ENCODE data around the gene SULT1E1.

The SULT1E1 gene, protein sequence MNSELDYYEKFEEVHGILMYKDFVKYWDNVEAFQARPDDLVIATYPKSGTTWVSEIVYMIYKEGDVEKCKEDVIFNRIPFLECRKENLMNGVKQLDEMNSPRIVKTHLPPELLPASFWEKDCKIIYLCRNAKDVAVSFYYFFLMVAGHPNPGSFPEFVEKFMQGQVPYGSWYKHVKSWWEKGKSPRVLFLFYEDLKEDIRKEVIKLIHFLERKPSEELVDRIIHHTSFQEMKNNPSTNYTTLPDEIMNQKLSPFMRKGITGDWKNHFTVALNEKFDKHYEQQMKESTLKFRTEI

GRCh38 chr4:69860052-69860451 is at the start of gene SULT1E1:
SULT1E1 (minus strand) TSS chr4:69860145; CDS start chr4:69857644, 2,501 bp downstream.
- no peak for DNase-seq (ENCODE audit: low spot score)

- DNase-seq (ENCODE audit: low spot score), result no peak
Measured at GRCh38 chr4:69909195-69909594, 49.2 kb upstream of the SULT1E1 start.

DNA sequence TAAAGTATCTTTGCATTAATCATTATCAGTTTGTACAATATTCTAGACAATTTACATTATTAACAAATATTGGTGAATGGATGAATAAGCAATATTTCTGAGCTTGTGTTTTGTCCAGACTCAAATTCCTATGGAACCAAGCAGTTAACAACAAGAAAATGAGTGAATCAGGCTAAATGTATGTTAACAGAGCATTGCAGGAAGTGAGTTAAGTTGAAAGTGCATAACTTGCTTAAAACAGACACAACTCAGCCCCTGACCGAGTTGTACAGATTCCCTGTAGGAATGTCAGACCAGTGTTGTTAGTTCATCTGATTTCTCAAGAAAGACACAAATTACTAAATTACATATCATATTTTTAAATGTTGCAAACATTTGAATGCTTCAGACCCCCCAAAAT is 47.2 kb upstream of the SULT1E1 start:
- no peak for DNase-seq (ENCODE audit: low spot score)

DNA sequence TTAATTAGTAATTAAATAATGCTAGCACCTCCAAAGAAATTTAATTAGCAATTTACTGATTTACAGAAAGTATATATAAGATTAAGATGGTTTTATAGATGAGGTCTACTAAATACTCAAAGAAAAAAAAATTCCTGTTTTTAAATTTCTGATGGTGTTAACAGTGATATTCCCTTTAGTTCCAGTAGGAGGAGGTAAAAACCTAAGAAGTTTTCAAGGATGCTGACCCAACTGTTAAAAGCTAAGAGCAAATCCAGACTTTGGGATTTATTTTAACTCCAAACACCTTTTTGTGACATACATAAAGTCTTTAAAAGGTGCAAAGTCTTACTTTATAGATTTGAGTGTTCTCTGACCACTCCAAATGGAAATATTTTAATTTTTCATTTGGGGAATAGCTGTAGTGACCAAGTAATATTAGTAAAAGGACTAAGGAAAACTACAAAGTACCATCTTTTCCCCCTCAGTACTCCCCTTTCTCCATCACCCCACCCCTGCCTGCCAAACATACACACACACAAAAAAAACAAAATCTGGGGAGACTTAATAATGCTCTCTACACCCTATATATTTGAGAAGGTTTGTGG is 36.7 kb upstream of the SULT1E1 start:
- DNase-seq (ENCODE audit: low spot score), result no peak

DNA sequence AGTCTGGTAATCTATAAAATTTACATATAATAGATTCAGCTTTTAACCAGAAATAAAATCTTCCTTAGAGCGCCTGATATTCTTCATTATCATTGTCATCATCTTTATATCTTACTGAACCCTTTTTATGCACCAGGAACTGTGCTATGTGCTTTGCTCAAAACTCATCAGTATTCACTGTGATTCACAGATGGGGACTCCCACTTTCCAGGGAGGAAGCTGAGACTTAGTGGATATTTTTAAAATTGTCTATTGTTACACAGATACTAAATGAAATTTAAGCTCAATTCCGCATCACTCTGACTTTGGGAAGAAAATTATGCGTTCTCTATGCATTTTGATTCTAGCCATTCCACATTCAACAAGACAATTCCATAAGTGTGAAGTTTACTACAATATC is 34.8 kb upstream of the SULT1E1 start:
- no peak for DNase-seq (ENCODE audit: low spot score)

GRCh38 chr4:69894186-69894585 is 34.2 kb upstream of the SULT1E1 start:
- DNase-seq (ENCODE audit: low spot score), result no peak

GRCh38 chr4:69888336-69888735 is 28.4 kb upstream of the SULT1E1 start:
- no peak for DNase-seq (ENCODE audit: low spot score)

GRCh38 chr4:69882150-69882549 is 22.2 kb upstream of the SULT1E1 start:
- no peak for DNase-seq (ENCODE audit: low spot score)

GRCh38 chr4:69881173-69881773 is 21.3 kb upstream of the SULT1E1 start:
- no peak for DNase-seq (ENCODE audit: low spot score)

DNA sequence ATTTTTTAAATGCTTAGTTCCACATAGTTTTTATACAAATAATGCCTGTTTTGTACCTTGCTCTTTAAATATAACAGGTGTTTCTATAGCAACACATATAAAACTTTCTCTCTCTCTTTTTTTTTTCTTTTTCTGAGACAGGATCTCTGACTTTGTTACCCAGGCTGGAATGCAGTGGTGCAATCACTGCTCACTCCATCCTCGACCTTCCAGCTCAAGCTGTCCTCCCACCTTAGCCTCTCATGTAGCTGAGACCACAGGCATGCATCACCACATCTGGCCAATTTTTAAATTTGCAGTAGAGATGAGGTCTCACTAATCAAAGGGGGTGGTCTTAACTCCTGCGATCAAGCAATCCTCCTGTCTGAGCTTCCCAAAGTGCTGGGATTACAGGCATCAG is 18.3 kb upstream of the SULT1E1 start:
- DNase-seq (ENCODE audit: low spot score), result no peak

- DNase-seq (ENCODE audit: low spot score), result no peak
Measured at GRCh38 chr4:69877453-69877852, 17.5 kb upstream of the SULT1E1 start.

DNA sequence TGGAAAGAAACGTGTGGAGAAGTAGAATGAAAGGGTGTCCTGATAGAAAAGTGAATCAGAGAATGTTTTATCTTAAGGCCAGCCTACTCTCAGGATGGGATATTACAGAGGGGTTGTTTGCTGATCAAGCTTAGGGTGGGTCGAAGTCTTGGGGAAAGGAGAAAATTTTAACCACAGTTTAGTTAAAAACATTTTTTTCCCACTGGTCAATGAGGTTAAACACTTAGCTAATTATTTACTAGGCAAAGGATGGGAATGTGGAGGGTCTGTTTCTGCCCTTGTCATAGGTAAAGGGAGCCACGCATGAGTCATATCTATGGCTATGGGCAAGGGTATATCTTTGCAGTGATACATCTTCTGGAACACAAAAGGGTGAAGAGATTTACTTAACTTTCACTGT is 16.1 kb upstream of the SULT1E1 start:
- no peak for DNase-seq (ENCODE audit: low spot score)

DNA sequence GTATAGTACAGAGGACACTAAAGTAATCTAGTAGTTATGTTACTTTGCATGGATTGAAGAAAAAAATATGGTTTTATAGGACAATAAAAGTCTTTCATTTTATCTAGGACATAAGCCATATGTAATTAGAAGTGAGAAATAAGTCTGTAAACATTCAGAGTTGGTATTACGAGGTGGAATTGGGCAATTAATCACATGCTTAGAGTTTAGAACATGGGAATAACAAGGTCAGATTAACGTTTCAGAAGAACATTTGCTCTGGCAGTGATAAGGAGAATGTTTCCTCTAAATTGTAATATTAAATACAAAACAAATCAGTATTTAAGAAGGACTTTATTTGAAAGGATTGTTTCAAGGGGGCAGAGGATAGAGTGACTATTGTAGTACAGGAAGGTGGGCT is 15.6 kb upstream of the SULT1E1 start:
- no peak for DNase-seq (ENCODE audit: low spot score)

- no peak for DNase-seq (ENCODE audit: low spot score)
Measured at GRCh38 chr4:69874507-69874906, 14.6 kb upstream of the SULT1E1 start.

- DNase-seq (ENCODE audit: low spot score), result no peak
Measured at GRCh38 chr4:69861756-69862155, 1.8 kb upstream of the SULT1E1 start.

DNA sequence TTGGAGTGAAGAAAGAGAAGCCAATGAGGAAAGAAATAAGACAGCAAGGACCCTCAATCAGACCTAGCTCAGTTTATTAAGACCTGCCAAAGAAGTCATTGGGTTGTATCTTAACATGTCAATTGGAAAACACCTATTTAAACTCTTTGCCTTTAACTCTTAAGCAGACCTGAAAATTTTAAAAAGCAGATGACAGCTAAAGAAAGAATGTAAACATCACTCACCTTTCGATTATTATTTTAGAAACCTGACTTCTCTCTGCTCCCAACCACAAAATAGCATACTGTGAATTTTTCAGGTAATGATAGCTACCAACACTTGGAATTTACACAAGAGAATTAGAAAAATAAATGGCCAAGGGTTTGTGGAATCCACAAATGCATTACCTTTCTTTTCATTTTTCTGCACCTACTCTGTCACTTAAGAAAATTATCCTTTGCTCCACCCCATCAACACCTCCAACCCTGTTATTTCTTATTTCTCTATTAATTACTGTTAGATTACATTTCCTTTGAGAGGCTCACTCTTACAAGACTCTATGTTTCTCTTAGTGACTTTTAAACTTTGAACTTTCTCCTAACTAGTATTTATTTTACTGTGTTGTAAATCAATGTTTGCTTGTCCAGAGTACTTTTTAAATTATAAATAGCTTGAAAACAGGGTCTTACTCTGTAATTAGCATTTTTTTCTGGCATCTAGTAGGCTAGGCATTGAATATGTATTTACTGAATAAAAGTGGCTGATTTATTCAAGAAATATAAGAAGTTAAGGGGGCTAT is 765 bp upstream of the SULT1E1 start:
- no peak for DNase-seq (ENCODE audit: low spot score)

DNA sequence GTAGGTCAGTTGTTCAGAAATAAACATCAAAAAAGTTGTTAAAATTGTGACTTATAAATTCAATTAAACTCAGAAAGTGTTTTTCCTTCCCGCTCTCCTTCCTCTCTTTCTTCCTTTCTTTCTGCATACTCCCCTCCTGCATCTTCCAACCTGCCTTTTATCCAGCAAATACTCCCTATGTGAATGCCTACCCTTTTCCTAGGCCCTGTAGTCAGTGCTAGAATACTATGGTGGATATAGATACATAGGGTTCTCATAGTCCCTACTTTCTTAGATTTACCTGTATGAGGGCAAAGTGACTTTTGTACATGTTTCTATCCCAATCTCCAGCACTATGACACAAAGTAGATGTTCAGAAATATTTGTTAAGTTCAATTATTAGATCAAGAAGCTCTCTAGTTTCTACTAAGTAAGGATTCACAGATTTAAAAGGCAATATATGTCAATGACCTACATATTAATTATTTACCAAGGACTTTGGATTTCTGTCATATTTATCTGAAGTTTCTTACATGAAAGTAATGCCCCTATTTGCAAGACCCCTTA is 732 bp downstream of the SULT1E1 start:
- no peak for DNase-seq (ENCODE audit: low spot score)

GRCh38 chr4:69858690-69859089 is 1.3 kb downstream of the SULT1E1 start:
- DNase-seq (ENCODE audit: low spot score), result no peak

DNA sequence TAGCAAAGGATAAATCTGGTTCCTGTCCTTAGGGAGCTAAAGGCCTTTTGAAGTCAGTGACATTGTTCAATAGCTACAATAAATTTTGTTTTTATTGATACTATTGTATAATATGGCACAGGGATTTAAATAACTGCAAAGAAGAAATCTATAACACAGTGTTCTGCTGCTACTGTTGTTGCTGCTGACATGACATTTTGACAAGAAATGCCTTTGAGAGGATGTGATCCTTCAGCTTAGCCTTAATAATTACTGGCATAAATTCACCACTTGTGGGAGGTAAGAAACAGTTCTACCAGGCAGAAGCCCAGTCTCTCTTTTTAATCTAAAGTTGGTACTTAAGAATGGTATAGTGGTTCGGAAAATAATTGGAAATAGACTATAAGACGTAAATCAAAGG is 4.1 kb downstream of the SULT1E1 start:
- no peak for DNase-seq (ENCODE audit: low spot score)

DNA sequence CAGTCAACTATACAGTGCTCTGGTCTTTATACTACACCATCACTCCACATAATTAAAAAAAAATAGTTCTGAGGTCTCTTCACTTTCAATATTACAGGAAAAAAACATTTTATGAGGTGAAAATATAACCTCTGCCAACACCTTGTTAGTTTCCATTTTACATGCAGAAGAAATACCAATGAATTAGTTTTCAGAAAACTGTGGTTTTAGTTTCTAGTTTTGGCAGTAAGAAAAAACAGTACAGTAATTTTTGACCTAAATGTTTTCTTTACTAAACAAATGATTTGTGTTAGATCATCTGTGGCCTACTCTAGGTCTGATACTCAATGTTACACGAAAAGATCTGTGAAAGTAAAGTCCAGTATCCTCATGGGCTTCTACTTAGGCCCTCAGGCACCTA is 10.0 kb downstream of the SULT1E1 start:
- DNase-seq (ENCODE audit: low spot score), result no peak

GRCh38 chr4:69849297-69849696 is 10.6 kb downstream of the SULT1E1 start:
- DNase-seq (ENCODE audit: low spot score), result no peak

GRCh38 chr4:69848028-69848427 is 11.9 kb downstream of the SULT1E1 start:
- DNase-seq (ENCODE audit: low spot score), result no peak

DNA sequence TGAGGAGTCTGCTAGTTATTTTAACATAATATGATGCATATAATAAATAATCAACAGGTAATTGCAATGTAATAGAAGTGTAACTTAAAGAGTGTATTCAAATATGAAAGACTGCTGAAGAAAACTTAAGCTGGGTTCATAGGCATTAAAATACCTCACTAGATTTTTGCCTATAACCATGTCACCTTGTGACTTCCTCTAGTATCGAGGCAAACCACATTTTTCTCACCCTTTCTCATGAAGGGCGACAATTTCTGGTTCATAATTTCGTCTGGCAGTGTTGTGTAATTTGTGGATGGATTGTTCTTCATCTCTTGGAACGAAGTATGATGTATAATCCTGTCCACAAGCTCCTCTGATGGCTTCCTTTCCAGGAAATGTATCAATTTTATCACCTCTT is 16.0 kb downstream of the SULT1E1 start:
- DNase-seq (ENCODE audit: low spot score), result no peak

Measured in left forelimb (tissue), 1 donor.